NT2/D1 (cell line): ENCODE data around the gene ADNP2.

Experiments
- SUZ12 ChIP-seq: IDR thresholded peaks from 2 replicates; pipeline ENCODE4 v1.6.1; 2011; ENCODE audit not compliant: insufficient read length, insufficient read depth; ENCODE audit errors: extremely low read depth
- YY1 ChIP-seq: IDR thresholded peaks from 2 replicates; pipeline ENCODE4 v1.6.1; 2011; ENCODE audit not compliant: insufficient read length, insufficient read depth
- ZNF274 ChIP-seq: IDR thresholded peaks from 2 replicates; pipeline ENCODE4 v1.6.1; 2011; ENCODE audit warnings: mild to moderate bottlenecking, low read depth, low read length

DNA sequence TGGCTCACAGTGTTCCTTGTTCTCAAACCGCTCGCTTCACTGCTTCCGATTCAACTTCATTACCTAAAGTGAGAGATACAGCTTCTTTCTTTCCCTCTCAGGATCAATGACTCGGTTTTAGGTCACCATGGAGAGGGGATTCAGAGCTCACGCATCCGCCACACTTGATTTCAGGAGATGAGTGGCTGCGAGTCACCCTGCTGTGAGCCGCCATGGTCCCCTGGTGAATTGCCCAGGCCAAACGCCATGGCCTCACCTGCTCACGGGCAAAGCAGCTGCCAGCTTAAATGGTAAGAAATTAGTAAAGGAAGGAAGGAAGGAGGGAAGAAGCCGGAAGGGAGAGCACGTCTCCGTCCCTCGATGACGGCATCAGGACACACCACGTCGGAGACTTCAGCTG, 60.5 kb downstream of the ADNP2 start:
- TF ChIP-seq YY1 = no peak
- no peak for TF ChIP-seq SUZ12
- no peak for TF ChIP-seq ZNF274
